Liver (tissue), 10 donors: Measurements from ENCODE around the gene HSFY1. TPM values are rescaled to one million over a fixed set of nuclear protein-coding genes. Genes with fewer than 3 reads are reported as not detected.
"Not testable (repeated sequence)": the region's sequence is repeated elsewhere in the genome, so short reads cannot be mapped to it uniquely, and the experiment has no call there.

Experiments
- DNase-seq: peaks from one replicate; pipeline ENCODE4 v3.0.0-alpha.2; 2017; ENCODE audit warnings: low spot score
- H3K27ac ChIP-seq, 2 donors: one replicate each; pipeline ENCODE4 v1.7.0; 2013; ENCODE audit warnings: inconsistent platforms in 2 of 2, low read length in 2 of 2, control low read depth in 1 of 2, low read depth in 1 of 2, mild to moderate bottlenecking in 1 of 2
- H3K27me3 ChIP-seq, 4 donors: one replicate each; pipeline versions ENCODE4 v1.6.1 to v1.7.0; 2013; ENCODE audit warnings: low read length in 3 of 4, inconsistent platforms in 1 of 4, mild to moderate bottlenecking in 1 of 4, moderate library complexity in 1 of 4; ENCODE audit not compliant: control insufficient read depth in 4 of 4, insufficient read depth in 4 of 4
- H3K36me3 ChIP-seq, 4 donors: one replicate each; pipeline versions ENCODE4 v1.6.1 to v1.7.0; 2013; ENCODE audit warnings: low read length in 3 of 4, mild to moderate bottlenecking in 3 of 4, low read depth in 1 of 4, moderate library complexity in 1 of 4; ENCODE audit not compliant: control insufficient read depth in 4 of 4, insufficient read depth in 3 of 4
- H3K4me1 ChIP-seq, 4 donors: one replicate each; pipeline versions ENCODE4 v1.6.1 to v1.7.0; 2013; ENCODE audit warnings: low read length in 3 of 4, mild to moderate bottlenecking in 3 of 4, moderate library complexity in 1 of 4; ENCODE audit not compliant: control insufficient read depth in 4 of 4, insufficient read depth in 4 of 4
- H3K4me3 ChIP-seq, 3 donors: one replicate each; pipeline versions ENCODE4 v1.6.1 to v1.7.0; 2013; ENCODE audit warnings: low read length in 3 of 3, control low read depth in 1 of 3, low read depth in 1 of 3, mild to moderate bottlenecking in 1 of 3
- H3K9ac ChIP-seq, 2 donors: one replicate each; pipeline ENCODE4 v1.7.0; 2013; ENCODE audit warnings: low read length in 2 of 2, mild to moderate bottlenecking in 2 of 2, moderate library complexity in 2 of 2, control low read depth in 1 of 2, low read depth in 1 of 2
- H3K9me3 ChIP-seq, 4 donors: one replicate each; pipeline versions ENCODE4 v1.6.1 to v1.7.0; 2013; ENCODE audit warnings: low read length in 3 of 4; ENCODE audit not compliant: control insufficient read depth in 4 of 4
- WGBS: extraction: QIAGEN DNeasy Blood & Tissue Kit; methylation state at CpG from one replicate; pipeline ENCODE4 v1.1.7; 2013; 5-methylcytosine and 5-hydroxymethylcytosine counted together
- polyA plus RNA-seq, 2 donors: library from polyadenylated mRNA; stranded (reverse) in 1 of 2; unstranded in 1 of 2; fragments of 200-250 nt in 1 of 2; fragments of >200 nt in 1 of 2; fragmentation: Nextera tagmentation in 1 of 2; extraction: Ambion mirVana in 1 of 2; gene quantifications; one replicate each; pipeline versions ENCODE4 v1.2.1 to v1.2.3, GENCODE V29; 2013 to 2015
- small RNA-seq: library from RNA; depleted of rRNA; stranded (forward); fragments of <200 nt; gene quantifications from one replicate; pipeline ENCODE3, GENCODE V24; 2014
- total RNA-seq, 2 donors: library from RNA; depleted of rRNA; stranded (reverse); fragments of >200 nt; gene quantifications; one replicate each; pipeline ENCODE4 v1.2.3, GENCODE V29; 2014
- donor health status: healthy.
- donor health status: healthy.
- donor health status: healthy.
- donor health status: healthy.
- donor health status: healthy.

HSFY1 gene, protein sequence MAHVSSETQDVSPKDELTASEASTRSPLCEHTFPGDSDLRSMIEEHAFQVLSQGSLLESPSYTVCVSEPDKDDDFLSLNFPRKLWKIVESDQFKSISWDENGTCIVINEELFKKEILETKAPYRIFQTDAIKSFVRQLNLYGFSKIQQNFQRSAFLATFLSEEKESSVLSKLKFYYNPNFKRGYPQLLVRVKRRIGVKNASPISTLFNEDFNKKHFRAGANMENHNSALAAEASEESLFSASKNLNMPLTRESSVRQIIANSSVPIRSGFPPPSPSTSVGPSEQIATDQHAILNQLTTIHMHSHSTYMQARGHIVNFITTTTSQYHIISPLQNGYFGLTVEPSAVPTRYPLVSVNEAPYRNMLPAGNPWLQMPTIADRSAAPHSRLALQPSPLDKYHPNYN
- total RNA-seq: not detected
- not detected for polyA plus RNA-seq

DNA sequence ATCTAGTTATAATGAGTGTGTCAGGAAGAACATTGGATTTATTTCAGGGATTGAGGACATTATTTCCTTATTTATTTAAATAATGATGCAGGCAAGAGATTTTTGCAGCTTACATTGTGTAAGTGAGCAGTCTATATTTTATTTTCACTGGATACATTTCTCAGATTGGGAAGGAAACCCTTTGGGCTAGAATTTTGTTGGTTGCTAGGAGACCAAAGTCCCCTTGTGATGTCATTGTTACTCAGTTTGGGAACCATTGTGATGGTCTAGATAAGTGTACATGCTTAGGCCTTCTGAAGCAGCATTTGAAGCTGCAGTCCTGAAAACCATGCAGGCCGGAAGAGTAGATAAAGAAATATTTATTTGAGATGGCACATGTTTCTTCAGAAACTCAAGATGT is at the start of gene HSFY1:
Gene HSFY1 (plus strand): TSS at position 301 of the 400 bp plus-strand sequence. CDS start 68 bp downstream, at position 369.
- H3K9me3 ChIP-seq, DNase-seq, H3K36me3 ChIP-seq, H3K27me3 ChIP-seq, H3K4me3 ChIP-seq, H3K4me1 ChIP-seq, H3K27ac ChIP-seq, H3K9ac ChIP-seq: not testable (repeated sequence)
- no CpG with 5 or more reads among the region's 1 CpG for WGBS

DNA sequence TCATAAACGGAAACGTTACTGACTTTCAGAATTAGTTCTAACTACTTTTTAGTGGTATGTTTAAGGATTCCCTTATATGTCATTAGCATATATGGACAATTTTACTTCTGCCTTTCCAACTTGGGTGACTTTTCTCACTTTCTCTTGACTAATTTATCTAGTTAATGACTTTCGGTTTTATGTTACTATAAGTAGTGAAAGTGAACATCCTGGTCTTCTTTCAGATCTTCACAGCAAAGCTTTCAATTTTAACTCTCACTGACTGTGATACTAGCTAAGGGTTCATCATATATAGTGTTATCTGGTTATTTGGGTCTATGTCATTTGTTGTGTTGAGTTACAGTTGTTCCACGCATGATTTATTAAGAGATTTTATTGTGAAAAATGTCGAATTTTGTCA is 42.3 kb upstream of the HSFY1 start:
- H3K9ac ChIP-seq, H3K4me1 ChIP-seq, H3K27ac ChIP-seq, H3K36me3 ChIP-seq, H3K27me3 ChIP-seq, H3K9me3 ChIP-seq, H3K4me3 ChIP-seq, DNase-seq: not testable (repeated sequence)
- no CpG with 5 or more reads among the region's 5 CpGs for WGBS

DNA sequence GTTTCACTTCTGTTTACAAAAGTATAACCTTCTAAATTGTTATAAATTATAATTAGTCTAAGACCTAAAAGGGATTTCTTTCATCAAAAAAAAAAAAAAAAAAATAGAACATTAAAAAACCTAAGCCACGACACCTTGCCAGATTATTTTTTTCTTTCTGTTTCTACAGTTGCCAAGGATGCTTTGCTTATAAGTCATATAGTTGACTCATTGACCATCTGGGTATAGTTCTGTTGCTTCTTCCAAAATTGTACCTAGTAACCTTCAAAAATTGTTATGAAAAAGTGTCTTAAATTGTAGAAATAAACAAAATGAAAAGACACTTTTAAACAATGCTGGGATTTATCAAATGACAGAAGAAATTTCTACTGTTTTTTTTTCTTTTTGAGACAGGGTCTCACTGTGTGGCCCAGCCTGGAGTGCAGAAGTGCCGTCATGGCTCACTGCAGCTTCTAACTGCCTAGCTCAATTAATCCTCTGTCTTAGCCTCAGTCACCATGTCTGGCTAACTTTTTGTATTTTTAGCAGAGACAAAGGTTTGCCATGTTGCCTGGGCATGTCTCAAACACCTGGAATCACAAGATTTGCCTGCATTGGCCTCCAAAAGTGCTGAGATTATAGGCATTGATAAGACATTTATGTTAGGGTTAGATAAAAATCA is 15.4 kb upstream of the HSFY1 start:
- not testable (repeated sequence) for H3K27me3 ChIP-seq, DNase-seq, H3K36me3 ChIP-seq, H3K9me3 ChIP-seq, H3K4me3 ChIP-seq, H3K9ac ChIP-seq, H3K4me1 ChIP-seq, H3K27ac ChIP-seq
- WGBS: no CpG with 5 or more reads among the region's 2 CpGs

DNA sequence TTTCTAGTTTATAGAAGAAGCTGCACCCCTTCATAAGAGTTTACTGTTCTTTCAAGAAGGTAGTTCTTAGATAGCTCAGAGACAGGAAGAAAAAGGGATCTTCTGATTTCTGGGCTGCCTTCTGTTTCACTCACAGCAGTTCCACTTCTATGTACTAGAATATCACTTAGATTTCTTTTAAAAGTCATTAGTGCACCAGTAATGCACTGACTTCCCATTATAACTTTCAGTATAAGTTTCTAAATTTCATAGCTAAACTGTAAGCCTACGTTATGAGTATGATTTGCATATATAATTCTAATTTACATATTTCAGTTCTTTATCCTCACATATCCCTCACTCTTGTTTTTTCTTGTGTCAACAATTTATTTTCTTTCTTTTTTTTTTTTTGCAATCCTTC is 7.6 kb upstream of the HSFY1 start:
- not testable (repeated sequence) for H3K9me3 ChIP-seq, H3K4me3 ChIP-seq, DNase-seq, H3K27me3 ChIP-seq, H3K27ac ChIP-seq, H3K9ac ChIP-seq, H3K36me3 ChIP-seq, H3K4me1 ChIP-seq
- WGBS: no CpG with 5 or more reads among the region's 1 CpG

DNA sequence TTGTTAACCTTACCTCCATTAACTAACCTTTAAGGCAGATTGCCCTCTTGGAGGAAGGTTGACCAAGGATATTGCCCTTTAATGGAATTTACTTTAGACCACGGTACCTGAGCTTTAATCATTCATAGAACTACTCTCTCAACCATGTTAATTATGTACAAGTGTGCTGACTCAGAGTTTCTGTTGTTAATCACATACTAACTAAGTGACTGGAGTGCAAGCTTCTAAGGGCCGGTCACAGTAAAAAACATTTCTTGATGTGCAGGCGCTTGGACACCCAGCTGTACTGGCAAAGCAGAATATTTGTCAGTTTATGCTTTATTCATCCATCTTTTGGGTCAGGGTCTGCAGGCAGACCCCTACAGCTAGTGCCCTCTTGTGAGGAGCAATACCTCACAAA is 6.6 kb downstream of the HSFY1 start:
- no CpG with 5 or more reads among the region's 3 CpGs for WGBS
- not testable (repeated sequence) for H3K9ac ChIP-seq, H3K36me3 ChIP-seq, H3K27me3 ChIP-seq, DNase-seq, H3K27ac ChIP-seq, H3K4me1 ChIP-seq, H3K4me3 ChIP-seq, H3K9me3 ChIP-seq

DNA sequence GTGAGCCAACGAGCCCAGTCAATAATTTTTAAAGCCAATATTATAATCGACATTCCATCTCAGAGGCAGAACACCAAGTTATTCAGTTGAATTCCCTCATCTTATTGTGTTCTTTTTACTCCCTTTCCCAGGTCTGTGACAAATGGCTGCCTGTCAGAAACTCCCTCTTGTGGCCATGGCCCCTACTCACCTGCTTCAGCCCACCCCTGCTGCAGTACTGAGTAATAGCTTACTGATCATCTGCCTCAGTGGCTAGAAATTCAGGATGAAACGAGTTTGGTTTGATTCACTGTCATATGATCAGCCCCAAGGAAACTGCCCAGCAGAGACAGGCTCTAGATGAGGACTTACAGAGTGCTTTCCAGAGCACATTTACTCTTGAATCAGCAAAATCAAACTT is 19.4 kb downstream of the HSFY1 start:
- not testable (repeated sequence) for H3K27ac ChIP-seq, H3K27me3 ChIP-seq, H3K9me3 ChIP-seq, H3K4me3 ChIP-seq, H3K4me1 ChIP-seq, H3K36me3 ChIP-seq, H3K9ac ChIP-seq, DNase-seq
- no CpG with 5 or more reads among the region's 3 CpGs for WGBS

Small RNA genes lying within 50 kb of the gene (small RNA-seq; reads per million reads assigned to genes)
- not detected for gene GPM6BP1
- gene PRYP5: not detected

Other genes with a start within 250 kb of the HSFY1 start
- gene HSFY2, start 227.0 kb downstream of the HSFY1 start, total RNA-seq: not detected
- not detected for gene HSFY2, start 227.0 kb downstream of the HSFY1 start, polyA plus RNA-seq